Islet precursor cell (in vitro differentiated cells): Measurements from ENCODE around the gene ASCL1.

Source experiments
- DNase-seq: peaks from one replicate; pipeline ENCODE4 v3.0.0-alpha.2; 2018

ASCL1 gene

DNA sequence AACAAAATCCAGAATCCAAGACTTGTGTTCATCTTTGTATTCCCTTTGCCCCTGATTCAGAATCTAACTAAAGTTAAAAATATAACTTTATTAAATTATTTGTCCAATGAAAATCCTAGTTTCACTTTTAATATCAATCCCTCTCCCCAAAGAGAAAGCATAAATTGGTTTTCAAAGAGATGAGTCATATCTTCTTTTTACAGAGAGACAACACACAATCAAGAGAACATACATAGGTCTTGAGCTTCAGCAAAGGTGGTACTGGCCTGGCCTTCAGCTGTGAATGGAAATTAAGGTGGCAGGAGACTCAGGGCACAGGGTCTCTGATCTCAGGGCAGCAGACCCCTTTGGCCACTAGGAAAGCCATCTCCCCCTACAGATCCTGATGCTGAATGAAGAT is 4.3 kb upstream of the ASCL1 start:
- DNase-seq: no peak

DNA sequence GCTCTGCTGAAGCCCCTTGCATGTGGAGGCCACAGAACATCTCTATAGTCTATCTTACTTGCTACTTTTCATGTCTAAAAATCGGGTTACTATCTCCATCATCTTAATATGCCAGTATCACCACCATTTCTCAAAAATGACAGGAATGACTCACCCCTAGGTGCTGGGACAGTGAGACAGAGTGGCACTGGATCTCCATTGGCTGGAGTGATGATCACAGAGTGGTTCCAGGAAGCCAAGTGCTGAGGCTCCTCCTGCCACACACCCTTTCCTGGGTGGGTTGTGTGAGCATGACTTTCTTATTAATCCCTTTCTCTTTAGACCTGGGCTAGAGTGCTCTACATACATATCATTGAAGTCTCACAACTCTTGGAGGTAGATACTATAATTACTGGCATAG is 3.3 kb upstream of the ASCL1 start:
- DNase-seq: no peak

DNA sequence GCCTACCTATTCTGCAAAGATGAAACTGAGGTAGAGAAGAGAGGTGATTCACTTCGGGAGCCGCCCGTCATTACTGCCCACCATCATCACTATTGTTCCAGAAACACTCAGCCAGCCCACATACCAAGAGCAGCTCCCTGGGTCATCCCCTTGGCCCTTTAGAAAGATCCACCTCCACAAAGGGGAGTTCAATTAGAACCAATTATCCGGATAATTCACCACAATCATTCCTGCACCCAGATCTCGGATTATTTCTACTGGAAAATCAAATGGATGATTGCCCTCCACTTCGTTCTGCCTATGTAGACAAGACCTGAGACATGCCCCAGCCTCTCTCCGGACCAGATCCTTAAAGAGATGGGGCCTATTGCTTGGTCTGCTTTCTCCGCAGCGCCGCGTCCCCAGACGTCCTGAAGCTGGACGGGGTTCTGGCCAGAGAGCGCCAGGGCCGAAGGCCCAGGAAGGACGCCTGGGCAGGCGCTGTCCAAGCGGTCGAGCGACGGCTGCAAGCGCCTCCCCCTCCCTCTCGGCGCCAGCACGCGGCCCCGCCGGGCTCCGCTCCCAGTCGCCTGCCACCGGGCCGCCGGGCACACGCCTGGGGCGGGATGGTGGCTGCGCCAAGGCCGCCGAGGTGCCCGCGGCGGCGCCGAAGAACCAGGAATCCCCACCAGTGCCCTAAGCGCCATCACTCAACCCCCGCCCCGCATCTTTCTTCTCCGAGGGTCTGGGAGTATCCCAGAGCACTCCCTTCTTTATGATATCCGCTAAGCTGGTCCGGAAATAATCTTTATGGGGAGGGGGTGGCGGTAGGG is 1.3 kb upstream of the ASCL1 start:
- DNase-seq: peak; percentile 77

DNA sequence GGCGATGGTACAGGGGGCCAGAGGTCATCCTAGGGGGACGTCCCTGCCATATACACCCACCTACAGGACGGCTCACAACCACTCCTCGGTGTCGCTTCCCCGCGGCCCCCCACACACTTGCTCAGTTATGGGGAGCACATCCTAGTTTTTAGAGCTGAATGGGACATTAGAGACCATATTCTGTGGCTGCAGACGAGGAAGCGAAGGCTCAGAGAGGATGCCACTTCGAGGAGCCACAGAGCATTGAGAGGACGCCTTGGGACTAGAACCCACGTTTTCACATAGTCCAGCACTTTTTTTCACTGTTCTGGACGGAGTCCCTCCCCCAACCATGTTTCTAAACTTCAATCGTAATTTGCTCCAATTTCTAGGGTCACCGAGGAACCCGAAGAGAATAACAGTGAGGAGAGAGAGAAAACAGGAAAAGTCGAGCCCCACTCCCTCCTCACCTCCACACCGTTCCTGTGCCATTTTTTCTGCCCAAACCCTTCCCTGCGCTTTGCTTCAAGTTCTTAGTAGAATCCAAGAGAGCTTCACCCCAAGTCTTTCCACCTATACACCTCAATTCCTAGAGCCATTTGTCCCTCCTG is 641 bp upstream of the ASCL1 start:
- DNase-seq: no peak

DNA sequence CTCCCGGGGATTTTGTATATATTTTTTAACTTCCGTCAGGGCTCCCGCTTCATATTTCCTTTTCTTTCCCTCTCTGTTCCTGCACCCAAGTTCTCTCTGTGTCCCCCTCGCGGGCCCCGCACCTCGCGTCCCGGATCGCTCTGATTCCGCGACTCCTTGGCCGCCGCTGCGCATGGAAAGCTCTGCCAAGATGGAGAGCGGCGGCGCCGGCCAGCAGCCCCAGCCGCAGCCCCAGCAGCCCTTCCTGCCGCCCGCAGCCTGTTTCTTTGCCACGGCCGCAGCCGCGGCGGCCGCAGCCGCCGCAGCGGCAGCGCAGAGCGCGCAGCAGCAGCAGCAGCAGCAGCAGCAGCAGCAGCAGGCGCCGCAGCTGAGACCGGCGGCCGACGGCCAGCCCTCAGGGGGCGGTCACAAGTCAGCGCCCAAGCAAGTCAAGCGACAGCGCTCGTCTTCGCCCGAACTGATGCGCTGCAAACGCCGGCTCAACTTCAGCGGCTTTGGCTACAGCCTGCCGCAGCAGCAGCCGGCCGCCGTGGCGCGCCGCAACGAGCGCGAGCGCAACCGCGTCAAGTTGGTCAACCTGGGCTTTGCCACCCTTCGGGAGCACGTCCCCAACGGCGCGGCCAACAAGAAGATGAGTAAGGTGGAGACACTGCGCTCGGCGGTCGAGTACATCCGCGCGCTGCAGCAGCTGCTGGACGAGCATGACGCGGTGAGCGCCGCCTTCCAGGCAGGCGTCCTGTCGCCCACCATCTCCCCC is 777 bp downstream of the ASCL1 start:
- peak; percentile 94 for DNase-seq

DNA sequence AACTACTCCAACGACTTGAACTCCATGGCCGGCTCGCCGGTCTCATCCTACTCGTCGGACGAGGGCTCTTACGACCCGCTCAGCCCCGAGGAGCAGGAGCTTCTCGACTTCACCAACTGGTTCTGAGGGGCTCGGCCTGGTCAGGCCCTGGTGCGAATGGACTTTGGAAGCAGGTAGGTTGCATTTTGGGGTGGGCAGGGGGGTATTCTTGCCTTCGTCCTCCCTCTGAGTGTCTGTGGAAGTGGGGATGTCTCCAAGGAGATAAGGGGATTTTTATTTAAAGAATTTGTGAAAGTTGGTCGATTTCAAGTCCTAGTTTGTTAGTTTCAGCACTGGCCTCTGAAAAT is 1.3 kb downstream of the ASCL1 start:
- DNase-seq: no peak

DNA sequence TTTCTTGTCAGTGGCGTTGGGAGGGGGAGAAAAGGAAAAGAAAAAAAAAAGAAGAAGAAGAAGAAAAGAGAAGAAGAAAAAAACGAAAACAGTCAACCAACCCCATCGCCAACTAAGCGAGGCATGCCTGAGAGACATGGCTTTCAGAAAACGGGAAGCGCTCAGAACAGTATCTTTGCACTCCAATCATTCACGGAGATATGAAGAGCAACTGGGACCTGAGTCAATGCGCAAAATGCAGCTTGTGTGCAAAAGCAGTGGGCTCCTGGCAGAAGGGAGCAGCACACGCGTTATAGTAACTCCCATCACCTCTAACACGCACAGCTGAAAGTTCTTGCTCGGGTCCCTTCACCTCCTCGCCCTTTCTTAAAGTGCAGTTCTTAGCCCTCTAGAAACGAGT is 1.9 kb downstream of the ASCL1 start:
- no peak for DNase-seq

DNA sequence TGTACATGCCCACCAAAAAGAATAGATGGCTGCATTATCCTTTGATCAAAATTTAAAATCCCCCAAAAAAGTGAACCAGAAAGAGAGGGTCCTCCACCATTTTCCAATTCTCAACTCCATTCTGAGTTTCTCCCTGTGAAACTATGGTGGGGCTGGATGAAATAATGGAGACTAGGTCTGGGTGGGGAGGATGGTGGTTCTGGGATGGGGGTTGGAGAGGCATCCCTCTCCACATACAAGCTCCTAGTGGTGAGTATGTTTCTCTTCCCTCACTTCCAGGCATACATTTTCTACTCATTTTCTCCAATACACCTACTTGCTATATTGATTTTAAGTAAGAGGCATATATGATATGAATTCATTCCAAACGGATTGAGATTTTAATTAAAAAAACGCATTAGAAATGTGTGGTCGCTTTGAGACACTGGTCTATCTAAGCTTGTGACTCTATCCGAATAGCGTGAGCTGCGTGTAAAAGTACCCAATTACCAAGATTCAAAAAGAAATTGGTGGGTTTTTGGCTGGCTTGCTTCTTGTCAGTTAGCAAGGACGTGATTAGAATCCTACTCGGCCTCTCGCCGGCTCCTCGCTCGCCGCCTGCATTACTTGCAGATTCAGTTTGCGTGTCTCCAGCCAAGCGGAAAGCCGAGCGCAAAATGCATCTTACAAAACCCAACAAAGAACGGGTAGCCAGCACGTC is 3.4 kb downstream of the ASCL1 start:
- DNase-seq: no peak

DNA sequence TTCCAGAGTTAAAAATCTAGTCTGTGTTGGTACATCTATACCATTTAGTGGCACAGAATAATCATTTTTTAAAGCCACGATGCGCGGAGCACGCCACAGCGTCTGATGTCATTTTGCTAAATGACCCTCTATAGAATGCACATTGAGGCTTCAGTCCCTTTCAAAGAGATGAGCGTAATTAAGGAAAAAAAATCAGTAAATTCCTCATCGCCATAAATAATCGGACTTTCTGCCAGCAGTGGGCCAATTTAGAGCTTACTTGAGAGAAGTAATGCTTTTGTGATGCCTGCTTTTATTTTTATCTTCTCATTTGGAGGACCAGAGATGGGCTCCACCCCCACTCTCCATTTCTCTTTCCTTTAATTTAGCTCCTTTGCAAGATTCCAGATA is 4.0 kb downstream of the ASCL1 start:
- no peak for DNase-seq

DNA sequence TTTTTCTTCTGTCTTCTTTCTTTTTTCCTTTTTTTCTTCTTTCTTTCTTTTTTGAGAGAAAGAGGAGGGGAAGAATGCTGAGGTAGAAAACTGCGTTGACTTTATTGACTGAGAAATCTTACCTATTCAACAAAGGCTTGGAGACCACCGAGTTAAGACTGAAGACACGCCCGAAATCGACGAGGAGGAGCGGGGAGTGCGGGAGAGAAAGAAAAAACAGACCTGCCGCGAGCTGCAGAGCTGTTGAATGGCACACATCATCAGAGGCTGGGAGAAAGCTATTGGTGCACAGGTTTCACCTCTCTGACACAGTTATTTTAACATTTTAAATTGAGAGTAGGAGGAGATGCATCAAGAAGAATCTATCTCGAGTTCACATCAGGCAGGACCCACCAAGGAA is 5.1 kb downstream of the ASCL1 start:
- peak; percentile 49 for DNase-seq

DNA sequence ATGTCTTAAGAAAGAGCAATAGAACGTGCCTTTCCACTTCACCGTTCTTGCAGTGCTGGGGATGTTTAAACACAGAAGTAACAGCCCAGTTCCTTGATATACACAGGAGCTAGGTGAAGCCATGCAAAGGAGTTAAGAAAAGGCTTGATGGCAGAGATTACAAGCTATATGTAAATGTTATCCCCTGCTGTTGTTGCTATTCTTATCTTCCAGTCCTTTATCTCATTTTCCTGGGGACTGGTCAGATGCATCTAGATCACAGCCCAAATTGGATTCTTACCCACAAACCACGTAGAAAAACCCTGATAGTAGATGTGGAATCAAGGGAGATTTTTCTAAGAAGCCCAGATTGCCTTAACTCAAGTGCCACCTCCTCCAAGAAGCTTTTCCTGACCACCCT is 5.5 kb downstream of the ASCL1 start:
- no peak for DNase-seq

DNA sequence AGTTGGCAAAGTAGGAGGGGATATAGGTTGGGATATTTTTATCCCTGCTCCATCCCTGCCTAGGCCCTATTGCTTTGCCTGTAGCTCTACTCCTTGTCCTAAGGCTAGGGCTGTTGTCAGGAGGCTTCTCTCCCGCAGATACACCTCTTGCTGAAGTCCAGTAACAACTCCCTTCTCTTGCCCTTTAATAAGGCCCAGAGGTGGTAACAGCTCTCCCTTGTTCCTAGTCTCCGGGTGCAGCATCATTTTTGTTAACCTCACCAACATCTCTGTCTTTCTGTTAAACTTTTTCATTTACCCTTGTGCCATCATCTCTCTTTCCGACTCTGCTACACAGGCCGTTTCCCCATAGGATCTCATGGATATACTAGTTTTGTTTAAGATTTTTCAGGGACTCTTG is 6.3 kb downstream of the ASCL1 start:
- DNase-seq: no peak

DNA sequence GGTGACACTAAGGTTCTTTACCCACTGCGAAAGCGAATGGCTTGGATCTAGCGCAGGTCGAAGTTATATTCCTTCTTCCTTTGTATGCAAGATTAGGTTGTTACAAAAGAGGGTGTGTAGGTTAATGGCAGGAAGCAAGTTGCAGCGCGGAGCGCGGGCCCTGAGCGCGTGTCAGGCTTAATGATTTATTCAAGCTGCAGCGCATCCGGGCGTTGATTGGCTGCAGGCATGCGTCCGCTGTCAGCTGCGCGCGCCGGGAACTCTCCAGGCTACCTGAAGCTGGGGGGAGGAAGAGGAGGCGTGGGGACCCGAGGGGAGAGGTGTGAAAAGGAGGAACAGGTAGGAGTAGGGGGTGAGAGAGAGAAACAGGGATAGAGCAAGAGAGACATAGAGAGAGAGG is 7.4 kb downstream of the ASCL1 start:
- DNase-seq: peak; percentile 71

DNA sequence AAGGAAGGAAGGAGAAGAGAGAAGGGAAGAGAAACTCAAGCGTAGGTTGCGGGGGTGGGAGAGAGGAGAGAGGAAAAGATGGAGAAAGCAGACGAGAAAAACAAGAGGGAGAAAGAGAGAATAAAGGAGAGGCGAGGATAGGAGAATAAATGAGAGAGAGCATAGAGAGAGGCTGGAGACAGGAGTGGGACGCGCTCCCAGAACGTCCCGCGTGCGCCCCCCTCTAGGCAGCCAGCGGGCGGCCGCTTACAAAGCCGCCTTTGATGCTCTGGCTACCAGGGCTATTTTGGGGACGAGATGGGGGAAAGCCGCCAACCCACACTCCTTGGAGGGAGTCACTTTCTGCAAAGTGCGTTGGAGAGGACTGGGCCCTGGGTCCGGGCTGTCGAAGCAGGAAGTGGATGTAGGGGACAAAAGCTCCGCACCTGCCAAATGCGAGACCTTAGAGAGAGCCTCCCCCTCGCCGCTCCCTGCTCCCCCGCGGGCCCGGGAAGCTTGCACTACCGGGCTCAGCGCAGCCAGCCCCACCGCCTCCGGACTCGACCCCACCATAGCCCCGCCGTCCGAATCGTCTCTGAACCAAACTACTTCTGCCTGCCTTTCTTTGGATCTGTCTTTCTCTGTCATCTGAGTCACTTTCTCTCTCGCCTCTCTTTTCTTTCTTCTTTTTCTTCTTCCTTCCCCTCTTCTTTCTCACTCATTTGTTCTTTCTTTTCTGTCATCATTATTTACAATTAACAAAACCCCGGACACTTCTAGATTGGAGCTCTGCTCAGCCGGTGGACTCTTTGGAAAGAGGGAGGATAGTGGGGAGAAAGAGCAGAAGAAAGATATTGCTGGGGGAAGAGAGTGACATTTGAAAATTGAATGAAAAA is 8.0 kb downstream of the ASCL1 start:
- DNase-seq: no peak

DNA sequence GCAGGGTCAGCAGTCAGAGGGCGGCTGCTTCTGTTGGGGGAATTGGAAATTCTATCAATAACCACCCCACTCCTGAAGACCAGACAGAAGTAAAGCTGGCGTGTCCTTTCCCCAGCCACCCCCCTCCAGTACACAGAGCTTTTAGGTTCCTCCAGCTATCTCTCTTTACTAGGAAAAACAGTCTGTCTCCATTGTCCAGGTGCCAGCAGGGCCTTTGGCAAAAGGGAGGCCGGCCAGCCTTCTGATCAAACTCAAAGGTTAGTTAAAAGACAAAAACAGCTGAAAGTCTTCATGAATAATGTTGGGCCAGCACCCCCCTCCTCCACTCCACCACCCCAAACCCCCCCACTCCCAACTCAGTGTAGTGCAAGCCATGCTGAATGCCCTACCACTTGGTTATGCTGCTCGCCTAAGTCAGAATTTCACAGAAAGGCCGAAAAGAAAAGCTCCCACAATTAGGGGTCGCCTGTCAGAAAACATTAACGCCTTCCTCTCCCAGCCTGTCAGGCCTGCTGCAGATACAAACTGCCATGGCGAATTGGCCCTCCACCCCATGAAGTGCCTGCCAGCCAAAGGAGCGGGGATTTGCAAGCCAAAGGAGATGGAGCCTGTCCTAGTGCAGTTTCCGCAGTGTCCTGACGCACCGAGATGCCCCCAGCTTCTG is 8.9 kb downstream of the ASCL1 start:
- no peak for DNase-seq

DNA sequence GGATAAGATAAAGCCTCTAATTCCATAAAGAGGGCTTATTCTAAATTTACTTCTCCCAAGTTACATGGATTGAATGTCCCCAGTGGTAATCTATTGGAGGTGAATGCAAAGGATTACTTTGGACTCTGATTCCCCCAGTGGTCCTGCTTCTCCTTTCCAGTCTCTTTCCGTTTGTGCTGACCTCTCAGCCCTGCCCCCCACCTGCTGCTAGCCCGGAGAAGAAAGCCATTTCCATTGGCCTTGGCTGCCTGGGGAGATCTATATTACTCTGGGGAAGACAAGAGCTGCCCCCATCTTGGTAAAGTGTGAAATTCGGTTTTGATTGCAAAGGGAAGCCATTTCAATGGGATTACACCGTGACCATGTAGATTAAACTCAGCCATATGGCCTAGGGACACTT is 13.3 kb downstream of the ASCL1 start:
- DNase-seq: no peak

DNA sequence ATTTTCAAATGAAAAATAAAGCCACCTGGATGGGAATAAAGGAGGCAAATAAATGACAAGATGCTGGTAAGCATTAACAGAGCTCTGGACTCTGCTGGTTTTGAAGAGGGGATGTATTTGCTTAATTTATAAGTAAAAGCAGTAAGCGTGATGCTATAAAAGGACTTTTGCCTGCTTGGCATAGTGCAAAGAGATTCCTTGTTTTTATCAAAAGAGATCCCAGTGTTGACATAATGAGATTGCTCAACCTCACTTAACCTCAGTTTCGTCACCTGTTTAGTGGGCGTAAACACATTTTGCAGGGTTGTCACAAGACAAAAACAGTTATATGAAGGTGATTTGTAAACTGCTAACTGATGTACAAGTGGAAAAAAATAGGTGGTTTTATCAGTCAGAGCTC is 13.8 kb downstream of the ASCL1 start:
- DNase-seq: no peak

DNA sequence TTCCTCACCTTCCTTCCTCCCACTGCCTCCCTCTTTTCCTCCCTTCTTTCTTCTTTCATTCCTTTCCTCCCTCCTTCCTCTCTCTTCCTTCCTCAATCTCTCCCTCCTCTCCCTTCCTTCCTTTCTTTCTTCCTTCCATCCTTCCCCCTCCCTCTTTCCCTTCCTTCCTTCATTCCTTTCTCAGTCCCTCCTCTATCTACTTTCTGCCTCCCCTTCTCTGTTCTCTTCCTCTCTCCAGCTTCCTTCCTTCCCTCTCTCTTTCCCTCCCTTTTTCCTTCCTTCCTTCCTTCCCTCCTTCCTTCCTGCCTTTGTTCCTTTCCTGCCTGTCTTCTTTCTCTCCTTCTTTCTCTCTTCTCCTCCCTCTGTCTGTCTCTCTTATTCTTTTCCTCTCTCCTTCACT is 16.1 kb downstream of the ASCL1 start:
- DNase-seq: no peak

DNA sequence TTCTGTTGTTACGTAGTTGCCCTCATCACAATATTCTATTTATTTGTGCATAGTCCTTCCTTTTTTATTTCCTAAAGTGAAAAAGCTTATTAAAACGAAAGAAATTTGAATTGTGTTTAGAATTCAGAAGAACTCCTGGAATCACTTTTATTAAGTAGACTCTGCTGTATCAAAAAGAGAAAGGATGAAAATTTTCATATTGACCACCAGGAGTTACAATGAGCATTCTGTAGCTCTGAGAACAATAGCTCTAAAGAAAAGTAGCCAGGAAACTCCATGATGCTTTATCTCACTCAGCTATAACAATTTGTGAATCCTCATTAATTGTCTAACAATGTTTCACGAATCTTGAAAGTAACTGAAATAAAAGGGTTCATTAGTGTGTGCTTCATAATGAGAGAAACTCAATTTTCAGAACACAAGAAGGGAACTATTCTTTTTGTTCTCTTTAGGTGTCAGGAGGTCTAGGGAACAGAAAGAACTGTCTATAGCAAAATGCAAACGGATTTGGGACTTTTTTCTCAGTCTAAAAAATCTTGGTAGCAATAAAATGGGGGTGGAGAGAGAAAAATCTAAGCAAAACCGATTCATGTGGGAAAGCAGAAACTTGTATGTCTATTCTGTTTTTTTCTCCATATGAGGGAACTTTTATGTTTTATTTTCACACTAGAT is 19.3 kb downstream of the ASCL1 start:
- DNase-seq: no peak

DNA sequence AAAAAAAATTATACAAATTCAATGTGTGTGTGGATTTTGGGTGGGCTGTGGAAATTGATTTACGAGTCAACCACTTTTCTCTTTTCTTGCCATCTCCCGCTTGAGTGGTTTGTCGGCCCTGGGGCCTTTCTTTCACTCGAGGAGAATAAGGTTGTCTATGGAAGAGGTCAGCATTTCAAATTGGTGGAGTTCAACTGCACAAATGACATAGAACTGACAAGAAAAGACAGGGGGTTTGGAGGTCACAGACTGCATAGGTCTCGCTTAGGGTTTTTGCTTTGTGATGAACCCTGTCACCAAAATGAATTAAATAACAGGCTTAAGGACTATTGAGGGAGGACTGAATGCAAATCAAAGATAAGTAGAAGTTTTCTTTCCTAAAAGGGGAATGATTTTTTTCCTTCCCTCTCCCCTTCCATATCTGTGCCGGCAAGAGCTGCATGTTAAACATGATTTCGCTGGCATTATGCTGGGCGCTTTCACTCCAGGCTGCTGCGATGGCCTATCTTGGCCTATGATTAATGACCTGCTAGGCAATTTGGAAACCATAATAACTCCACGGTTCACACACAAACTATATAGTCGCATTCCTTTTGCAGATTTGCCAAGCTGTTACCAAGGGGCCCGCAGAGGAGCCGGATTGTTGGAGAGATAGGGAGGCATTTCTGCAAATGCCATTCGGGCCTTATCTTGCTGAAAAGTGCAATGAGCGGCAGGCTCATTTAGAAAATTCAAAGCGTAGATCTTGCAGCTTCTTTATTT is 20.7 kb downstream of the ASCL1 start:
- no peak for DNase-seq

DNA sequence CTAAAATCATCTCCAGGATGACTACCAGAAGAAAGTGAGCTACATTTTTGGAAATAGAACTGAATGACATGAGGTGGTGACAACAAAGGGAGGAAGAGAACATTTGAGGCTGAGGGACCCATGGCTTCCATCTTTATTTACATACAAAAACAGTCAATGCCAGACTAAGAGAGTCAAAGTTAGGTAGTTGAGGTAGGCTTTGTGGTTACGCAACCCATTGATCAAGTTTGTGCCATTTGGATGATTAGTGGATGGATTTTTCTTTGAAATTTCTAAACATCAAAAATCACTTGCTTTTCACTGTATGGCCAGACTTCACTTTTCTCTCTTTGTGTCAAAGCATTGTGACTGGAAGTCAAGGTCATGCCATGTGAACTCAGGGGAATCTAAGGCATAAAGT is 22.9 kb downstream of the ASCL1 start:
- DNase-seq: no peak
